HCEC 1CT (cell line): ENCODE measurements around the gene TMEM154.

Experiments
- DNase-seq: peaks from one replicate; pipeline ENCODE4 v3.0.0-alpha.2; 2017

The TMEM154 gene, protein sequence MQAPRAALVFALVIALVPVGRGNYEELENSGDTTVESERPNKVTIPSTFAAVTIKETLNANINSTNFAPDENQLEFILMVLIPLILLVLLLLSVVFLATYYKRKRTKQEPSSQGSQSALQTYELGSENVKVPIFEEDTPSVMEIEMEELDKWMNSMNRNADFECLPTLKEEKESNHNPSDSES

DNA sequence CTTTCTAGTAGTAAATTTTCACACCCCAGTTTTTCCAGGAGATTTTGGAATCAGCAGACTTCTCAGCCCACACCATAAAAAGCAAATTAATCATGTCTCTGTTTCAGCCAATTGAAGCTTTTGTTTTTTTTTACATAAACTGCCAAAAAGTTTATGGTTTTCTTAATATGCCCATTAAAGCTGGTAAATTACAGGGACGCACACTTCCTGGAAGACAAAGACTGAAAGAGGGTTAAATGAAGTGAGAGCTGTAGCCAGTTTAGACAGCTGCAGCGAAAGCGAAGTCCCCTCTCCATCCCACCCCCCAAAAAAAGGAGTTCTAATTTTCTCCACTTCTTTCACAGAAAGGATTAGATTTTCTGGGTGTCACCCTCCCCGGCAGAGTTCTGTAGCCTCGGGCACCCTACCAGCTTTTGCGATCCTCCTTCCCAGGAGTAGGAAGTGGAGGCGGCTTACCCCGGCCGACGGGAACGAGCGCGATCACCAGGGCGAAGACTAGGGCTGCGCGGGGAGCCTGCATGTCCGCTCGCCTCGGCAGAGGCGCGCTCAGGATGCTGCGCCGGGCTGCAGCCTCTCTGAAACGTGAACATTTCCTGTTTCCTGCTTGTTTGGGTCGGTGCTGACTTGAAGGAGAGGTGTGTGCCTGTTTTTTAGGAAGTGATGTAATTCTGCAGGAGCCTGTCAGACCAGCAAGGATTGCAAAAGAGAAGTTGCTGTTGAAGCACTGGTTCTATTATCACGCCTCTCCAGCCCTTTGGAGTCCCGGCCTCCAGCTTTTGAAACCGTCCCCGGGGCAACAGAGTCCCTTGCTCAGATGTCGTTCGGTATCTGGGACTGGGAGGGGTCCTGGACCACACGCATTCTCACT, at the start of gene TMEM154:
Gene TMEM154 (minus strand): TSS at position 584 of the 868 bp plus-strand sequence. CDS start 64 bp downstream, at position 520.
- peak; percentile 76 for DNase-seq

DNA sequence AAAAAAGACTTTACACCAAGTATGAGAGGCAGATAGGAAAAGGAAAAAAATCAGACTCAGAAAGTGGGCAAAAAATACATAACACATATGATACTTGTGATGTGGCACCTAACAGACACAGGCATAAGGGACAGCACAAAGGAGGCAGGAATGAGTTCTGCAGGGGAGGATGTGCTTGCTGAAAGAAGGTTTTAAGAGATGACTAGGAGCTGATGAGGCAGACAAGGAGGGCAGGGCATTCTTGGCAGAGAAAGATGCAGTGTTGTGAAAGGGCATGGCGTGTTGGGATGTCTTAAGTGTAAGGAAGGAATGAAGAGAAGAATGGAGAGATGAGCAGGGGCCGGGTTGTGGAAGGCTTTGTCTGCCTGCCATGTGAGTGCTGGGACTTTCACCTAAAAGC, 49.7 kb upstream of the TMEM154 start:
- DNase-seq, result peak; percentile 50

DNA sequence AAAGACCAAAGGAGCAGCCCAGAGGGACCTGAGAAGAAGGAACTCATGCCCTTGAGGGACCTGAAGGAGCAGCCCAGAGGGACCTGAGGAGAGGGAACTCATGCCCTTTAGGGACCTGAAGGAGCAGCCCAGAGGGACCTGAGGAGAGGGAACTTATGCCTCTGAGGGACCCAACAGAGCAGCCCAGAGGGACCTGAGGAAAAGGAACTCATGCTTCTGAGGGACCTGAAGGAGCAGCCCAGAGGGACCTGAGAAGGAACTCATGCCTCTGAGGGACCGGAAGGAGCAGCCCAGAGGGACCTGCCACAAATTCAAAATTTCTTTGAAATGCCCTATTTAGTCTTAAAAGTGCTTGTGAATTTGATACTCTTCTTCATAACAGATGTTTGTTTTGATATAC, 48.5 kb upstream of the TMEM154 start:
- no peak for DNase-seq

DNA sequence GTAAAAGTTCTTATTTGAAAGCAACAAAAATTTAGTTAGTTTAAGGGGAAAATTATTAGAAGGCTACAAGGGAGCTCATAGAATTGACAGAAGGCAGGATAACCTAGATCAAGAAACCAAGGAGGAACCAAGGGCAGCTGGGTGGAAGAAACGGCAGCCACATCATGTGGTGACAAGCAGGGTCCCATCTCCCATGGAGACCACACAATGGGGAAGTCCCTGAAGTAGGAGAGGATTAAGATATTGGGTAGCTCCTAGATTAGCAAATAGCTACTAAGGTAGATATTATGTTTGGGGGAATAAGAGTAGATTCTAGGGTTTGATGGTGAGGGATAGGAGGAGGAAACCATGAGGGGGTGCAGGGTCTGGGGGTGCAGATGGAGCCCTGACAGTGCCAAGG, 48.0 kb upstream of the TMEM154 start:
- DNase-seq, result no peak

DNA sequence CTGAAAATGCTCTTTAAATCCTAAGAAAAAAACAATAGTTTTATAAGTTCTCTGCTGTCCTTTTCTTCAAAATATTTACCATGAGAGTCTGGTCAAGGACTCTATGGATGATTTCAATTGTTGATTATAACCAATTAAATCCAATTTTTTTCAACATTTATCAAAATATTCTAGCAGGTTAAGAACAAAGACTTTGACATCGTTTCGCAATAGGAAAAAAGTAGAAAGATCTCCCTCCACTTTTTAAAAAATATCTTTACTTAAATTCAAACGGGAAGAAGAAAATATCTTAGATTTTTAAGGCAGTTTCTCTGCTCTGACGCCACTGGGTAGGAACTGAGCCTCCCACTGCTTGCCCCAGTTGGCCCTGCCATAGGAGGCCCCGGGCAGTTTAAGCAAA, 44.7 kb upstream of the TMEM154 start:
- DNase-seq, result no peak

DNA sequence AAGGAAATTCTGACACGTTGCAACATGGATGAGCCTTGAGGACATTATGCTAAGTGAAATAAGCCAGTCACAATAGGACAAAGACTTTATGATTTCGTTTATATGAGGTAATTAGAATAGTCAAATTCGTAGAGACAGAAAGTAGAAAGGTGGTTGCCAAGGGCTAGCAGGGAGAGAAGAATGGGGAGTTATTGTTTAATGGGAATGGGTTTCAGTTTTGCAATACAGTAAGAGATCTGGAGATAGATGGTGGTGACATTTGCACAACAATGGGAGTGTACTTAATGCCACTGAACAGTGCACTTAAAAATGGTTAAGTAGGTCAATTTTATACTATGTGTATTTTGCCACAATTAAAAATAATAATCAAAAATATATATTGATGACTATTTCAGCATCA, 43.4 kb upstream of the TMEM154 start:
- no peak for DNase-seq

DNA sequence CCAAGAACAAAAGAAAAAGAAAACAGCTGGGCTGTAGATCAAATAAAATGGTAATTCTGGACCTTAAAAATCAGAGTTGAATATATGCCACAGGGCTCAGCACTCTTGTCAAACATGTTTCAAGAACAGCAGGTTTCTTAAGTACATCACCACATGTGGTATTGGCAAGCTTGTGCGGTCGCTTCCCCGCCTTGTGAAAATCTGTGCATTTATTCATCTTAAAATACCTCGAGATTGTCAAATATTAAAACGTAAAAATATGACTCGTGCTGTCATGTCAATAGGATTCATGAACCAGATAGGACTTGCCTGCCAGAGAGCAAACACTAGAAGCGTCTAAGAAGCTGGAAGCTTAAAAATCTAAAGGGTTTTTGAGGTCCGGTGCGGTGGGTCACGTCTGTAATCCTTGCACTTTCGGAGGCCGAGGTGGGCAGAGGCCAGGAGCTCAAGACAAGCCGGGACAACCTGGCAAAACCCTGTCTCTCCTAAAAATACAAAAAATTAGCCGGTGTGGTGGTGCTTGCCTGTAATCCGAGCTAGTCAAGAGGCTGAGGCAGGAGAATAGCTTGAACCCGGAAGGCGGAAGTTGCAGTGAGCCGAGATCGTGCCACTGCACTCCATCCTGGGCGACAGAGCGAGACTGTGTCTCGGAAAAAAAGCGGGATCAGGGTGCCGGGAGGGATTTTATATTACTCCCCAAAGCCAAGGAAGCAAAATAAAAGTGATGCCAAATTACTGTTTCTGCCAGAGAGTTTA, 40.2 kb upstream of the TMEM154 start:
- no peak for DNase-seq

DNA sequence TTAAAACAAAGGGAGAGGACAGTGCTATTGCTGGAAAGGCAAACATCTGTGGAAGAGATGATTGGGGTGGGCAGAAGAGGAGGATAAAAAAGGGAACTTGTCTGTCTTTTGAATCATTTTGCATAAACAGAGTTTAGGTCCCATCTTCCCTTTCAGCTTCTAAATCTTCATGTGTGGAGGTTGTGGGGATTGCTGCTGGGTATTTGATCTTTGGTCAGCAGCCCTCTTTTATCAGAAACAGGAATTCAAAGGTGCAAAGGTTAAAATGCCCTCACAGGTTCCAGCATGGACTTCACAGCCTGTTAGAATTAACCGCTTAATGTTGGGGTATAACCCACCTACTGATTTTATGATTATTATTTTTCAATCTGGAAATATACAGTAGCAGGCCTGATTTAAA, 39.5 kb upstream of the TMEM154 start:
- DNase-seq, result no peak

DNA sequence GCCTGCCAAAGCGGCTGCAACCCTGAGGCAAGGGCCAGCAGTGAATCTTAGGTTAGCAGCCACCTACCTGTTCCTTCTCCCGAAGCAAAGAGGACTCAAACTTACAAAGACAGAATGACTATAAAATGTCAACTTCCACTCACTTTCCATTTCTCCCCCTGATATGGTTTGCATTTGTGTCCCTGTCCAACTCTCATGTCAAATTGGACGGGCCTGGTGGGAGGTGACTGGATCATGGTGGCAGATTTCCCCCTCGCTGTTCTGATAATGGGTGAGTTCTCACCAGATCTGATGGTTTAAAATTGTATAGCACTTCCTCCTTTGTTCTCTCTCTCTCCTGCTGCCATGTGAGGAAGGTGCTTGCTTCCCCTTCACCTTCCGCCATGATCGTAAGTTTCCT, 35.3 kb upstream of the TMEM154 start:
- DNase-seq, result no peak

DNA sequence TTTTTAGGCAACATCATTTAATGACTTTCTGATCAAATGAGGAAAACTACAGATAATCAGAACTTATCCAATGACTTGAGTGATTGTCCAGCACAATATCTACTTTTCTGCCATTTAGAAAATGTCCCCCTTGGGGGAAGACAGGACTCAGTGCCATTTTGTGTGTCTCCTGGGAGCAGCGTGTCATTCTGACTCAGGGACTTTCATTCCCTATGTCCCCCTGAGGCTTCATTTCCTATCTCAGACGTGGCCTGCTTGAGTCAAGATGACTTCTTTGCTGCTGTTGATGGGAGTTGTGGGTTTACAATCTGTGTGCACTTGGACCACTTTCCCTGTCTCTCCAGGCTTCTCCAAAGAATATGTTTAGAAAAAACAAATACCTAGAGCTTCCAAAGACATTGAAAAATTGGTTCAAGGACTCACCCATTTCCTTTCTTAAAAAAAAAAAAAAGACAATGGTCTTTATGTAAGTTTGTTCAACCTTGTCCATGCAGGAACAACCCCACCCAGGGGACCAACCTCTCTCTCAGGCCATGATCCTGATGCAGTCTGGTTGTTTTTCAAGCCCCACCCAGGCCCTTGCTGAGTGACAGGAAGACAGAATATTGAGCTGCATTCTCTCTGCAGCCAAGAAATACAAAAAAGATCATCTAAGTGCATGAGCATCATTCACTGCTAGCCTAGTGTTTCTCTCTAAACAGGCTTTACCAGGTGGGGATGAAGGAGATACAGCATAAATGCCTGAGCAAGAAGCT, 34.3 kb upstream of the TMEM154 start:
- DNase-seq, result no peak

DNA sequence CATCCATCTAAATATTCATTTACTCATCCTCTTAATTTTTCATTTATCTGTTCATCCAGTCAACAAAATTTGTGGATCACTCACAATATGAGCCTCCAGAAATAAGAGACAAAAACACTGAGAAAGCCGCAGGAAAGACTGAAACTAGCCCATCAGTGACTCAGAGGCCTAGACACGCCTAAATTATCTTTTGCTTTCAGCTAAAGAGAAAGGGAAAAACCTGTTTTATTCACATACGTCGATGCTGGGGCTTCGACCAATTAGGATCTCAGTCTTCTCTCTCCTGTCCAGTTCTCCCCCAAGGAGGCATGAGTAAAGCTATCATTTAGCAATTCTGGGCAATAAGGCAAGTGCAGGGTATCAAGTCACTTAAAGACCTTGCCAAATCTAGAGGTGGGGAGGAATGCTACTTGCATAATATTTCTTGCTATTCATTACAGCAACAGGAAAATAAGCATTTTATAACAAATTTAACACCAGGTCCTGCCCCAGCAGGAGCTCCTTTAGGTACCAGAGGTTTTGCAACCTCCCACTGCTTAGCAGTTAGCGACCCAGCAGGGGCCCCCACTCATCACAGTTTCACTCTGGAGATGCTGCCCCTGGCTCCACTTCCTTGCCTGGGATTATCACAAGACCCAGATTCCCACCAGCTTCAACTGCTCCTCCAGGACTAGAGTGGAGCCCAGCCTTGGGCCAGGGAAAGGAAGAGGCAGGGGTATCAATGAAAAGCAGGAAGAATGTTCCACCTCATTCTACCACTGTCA, 30.1 kb upstream of the TMEM154 start:
- no peak for DNase-seq

DNA sequence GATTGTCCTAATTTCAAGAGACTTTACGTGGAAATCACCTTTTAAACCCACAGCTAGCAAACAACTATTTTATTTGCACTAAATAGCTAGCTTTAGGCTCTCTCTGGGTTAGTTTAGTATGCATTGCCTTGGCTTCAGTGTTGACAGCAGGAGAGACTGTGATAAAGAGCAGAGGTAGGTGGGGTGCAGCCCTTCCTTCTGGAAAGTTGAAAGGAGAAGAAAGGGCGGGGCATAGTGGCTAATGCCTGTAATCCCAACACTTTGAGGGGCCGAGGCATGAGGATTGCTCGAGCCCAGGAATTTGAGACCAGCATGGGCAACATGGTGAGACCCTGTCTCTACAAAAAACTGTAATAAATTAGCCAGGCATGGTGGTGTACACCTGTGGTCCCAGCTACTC, 29.0 kb upstream of the TMEM154 start:
- DNase-seq, result no peak

DNA sequence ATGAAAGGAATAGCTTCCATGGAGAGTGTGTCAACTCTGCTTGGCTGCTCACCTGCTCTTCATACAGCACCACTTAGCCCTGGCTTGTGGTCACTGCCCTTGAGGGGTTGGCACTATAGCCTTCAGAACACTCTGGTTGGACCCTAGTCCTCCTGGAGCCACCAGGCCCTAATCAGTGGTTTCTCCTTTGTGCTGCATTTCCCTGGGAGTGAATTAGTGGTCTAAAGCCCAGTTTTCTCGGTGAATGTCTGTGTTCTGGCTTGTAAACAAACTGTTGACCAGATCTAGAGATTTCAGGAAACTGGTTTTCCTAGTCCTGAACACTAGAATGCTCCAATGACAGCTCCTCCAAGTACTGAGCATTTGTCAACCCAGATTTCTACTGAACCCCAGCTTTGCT, 28.6 kb upstream of the TMEM154 start:
- no peak for DNase-seq

DNA sequence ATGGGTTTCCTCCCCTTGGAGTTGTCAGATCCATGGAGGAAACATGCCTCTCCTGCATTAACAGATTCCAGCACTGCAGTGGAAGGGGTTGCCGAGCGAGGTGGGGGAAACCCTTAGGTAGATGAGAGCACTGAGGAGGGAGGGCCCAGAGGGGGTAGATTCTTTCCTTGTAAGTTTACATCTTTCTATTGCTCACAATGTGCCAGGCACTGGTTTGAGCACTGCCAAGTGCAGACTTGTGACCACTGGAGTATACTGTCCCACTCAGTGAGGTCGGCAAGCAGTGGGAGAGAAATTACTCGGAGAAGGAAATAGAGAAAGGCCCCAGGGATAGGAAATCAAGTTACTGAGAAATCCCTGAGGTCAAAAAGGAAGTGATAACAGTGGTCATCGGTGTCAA, 27.8 kb upstream of the TMEM154 start:
- DNase-seq, result no peak

DNA sequence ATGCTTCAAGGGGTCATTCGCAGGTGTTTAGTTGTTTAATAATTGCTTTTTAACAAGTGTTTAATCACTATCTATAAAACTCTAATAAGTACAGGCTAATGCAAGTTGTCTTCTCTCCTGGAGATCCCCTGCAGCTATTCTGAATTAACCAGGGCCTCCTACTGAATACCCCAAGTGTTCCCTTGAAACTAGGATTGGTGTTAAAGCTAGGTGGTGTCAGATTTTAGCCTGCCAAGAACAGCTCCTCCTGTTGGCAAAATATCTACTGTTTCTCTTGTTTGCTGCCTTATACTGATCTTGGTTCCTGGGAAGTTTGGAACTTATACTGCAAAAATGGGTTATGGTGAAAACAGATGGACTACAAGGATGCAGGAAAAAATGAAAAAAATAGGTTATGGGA, 26.1 kb upstream of the TMEM154 start:
- no peak for DNase-seq

DNA sequence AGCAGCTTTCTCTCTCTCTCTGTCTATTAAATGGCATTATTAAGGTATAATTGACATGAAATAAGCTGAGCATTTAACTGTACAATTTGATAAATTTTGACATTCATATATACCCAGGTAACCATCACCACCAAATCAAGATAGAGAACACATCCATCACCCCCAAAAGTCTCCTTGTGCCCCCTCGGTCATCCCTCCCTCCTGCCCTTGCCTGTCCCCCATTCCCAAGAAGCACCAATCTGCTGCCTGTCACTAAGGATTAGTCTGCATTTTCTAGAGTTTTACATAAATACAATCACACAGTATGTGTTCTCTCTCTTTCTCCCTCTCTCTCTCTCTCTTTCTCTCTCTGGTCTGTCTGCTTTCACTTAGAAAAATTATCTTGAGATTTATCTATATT, 25.0 kb upstream of the TMEM154 start:
- no peak for DNase-seq

DNA sequence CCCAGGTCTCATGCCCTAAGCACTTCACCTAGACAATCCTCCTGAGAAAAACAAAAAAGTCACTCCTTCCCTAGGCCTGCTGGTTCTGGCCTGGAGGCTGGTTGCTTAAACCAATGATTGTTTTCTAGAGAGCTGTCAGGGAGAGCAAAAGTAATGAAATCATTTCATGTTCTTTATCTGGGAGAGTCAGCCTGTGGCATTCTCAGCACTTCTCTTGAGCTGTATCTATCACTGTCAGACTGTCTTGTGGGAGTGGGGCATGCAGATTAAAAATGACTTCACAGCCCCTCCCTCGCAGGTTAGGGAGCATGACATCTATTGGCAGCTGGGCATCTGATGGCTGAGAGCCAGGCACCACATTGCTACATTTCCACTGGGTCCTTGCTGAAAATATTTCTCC, 20.4 kb upstream of the TMEM154 start:
- DNase-seq, result no peak

DNA sequence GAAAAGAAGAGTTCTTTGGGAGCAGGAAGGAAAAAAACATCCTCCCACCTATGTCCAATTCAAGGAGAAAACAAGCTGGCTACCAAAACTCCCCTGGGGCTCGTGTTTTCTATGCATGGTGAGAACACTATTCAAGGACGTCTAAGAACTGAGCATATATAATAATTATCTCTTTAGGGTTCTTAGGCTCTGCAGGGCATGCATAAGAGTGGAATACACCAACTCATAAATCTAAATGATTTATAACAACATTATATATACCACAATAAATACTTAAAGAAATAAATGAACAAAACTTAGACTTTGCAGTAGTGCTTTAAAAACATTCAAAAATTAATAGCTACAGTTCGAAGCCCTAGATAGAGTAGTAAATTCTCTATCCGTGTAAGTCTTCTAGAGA, 19.5 kb upstream of the TMEM154 start:
- DNase-seq, result no peak

DNA sequence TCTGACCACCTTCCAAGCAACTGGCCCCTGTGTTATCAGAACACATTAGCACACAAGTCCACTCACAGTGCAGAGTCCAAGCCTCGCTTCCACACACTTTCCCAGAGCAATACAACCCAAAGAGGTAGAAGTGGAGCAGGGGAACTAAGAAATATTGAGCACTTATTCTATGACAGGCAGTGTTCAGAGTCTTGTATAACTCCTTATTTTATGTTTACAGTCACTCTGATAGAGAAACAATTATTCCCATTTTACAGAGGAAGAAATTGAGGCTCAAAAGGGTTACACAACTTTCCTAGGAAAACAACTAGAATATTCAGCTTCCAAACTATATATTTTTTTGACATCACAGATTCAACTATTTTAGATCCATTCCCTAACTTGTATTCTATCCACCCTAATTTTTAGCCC, 18.3 kb upstream of the TMEM154 start:
- DNase-seq, result no peak

DNA sequence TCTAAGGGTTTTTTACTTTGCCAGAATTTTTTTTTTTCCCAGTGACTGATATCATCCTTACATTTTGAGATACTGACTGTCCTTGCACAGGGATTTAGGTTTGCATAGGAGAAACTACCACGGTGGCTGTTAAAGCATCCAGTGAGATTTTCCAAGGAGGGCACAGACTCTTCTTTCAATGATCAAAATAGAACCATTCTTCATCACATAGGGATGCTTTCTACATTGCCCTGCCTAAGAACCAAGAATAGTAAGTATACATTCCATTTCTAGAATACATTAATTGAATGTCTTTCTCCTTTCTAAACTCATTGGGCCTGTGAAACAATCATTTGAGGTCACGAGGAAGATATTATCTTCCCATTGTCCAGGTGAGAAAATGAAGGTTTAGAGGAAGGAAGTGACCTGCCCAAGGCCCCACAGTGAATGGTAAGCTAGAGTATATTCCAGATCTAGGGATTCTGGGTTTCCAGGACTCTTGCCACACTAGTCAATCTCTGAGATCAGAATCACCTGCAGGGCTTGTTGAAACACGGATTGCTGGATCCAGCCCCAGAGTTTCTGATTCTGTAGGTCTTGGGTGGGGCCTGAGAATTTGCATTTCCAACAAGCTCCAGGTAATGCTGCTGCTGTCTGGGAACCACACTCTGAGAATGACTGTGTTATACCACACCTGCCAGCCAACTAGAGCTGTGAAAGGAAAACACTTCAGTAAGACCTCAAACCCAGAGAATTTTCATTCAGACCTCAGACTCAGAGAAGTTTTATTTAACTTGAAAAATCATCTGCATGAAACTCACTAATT, 17.7 kb upstream of the TMEM154 start:
- DNase-seq, result no peak

DNA sequence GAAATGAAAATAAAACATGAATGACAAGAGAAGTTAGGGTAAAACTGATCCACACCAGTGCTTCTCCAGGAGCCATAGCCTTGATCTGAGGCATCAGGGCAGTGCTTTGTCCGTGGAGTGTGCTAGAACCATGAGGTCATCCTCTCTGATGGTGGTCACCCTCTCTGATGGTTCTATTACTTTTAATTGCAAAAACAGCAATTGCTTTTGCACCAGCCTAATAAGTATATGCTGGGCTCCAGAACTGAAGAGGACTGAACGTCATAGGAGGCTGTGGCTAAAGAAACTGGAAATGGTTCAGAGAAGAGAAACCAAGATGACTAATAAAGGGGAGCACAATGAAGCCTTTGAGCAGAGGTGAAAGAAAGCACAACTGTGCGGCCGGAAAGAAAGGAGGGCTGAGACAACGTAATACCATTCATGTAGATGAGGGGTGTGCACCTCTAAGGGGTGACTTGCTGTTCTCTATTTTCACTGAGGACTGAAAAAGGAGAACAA, 17.0 kb upstream of the TMEM154 start:
- DNase-seq, result no peak
